ENCODE measurements around the gene HES4.

Gene HES4

GRCh38 chr1:972726-973458 lies 27.0 kb downstream of the HES4 start:
- CTCF ChIA-PET: no interaction called here
- H3K27me3 Mint-ChIP-seq: peaks cover 70% of the 10 kb centered on the region
- peaks cover 7% of the 10 kb centered on the region for H3K4me1 Mint-ChIP-seq
- no peak overlapping the region for H3K4me3 Mint-ChIP-seq
- DNase-seq: no peak
- no peak overlapping the region for H3K27ac Mint-ChIP-seq
- H3K36me3 Mint-ChIP-seq: no peaks in the 10 kb centered on the region
- H3K9me3 Mint-ChIP-seq: peaks cover 7% of the 10 kb centered on the region

GRCh38 chr1:971751-972506 lies 28.0 kb downstream of the HES4 start:
- Mint-ChIP-seq H3K27me3 (peaks cover 77% of the 10 kb centered on the region), H3K4me3 (no peak overlapping the region), H3K4me1 (peaks cover 12% of the 10 kb centered on the region), H3K27ac (no peak overlapping the region), H3K36me3 (no peaks in the 10 kb centered on the region), H3K9me3 (peaks cover 7% of the 10 kb centered on the region)
- DNase-seq: no peak
- CTCF ChIA-PET: interaction anchor here (1.0 kb wide), 1 partner anchor 13 kb away, joined by 3 read pairs; no protein-coding TSS in a partner anchor

- no peak for DNase-seq
- Mint-ChIP-seq H3K4me3 (no peak overlapping the region), H3K27me3 (peaks cover 78% of the 10 kb centered on the region), H3K36me3 (no peaks in the 10 kb centered on the region), H3K4me1 (peaks cover 14% of the 10 kb centered on the region), H3K27ac (no peak overlapping the region), H3K9me3 (peaks cover 7% of the 10 kb centered on the region)
- CTCF ChIA-PET: interaction anchor here (0.9 to 1.0 kb wide), 2 partner anchors 12 to 13 kb away, joined by 3 to 5 read pairs; no protein-coding TSS in a partner anchor
Observed at GRCh38 chr1:970973-971730, 28.7 kb downstream of the HES4 start.

GRCh38 chr1:970242-970972 lies 29.5 kb downstream of the HES4 start:
- CTCF ChIA-PET: interaction anchor here (0.9 kb wide), 1 partner anchor 13 kb away, joined by 5 read pairs; no protein-coding TSS in a partner anchor
- peaks cover 7% of the 10 kb centered on the region for H3K9me3 Mint-ChIP-seq
- DNase-seq: no peak
- peaks cover 70% of the 10 kb centered on the region for H3K27me3 Mint-ChIP-seq
- H3K27ac Mint-ChIP-seq: no peak overlapping the region
- no peaks in the 10 kb centered on the region for H3K36me3 Mint-ChIP-seq
- no peak overlapping the region for H3K4me3 Mint-ChIP-seq
- H3K4me1 Mint-ChIP-seq: peaks cover 12% of the 10 kb centered on the region

- Mint-ChIP-seq H3K9me3 (peaks cover 7% of the 10 kb centered on the region), H3K36me3 (no peaks in the 10 kb centered on the region), H3K27me3 (peaks cover 60% of the 10 kb centered on the region), H3K27ac (no peak overlapping the region), H3K4me3 (no peak overlapping the region), H3K4me1 (peaks cover 13% of the 10 kb centered on the region)
- DNase-seq: no peak
- CTCF ChIA-PET: no interaction called here
Observed at GRCh38 chr1:969260-969855, 30.5 kb downstream of the HES4 start.

- CTCF ChIA-PET: no interaction called here
- peaks cover 47% of the 10 kb centered on the region for H3K27me3 Mint-ChIP-seq
- H3K4me3 Mint-ChIP-seq: no peak overlapping the region
- H3K9me3 Mint-ChIP-seq: peaks cover 7% of the 10 kb centered on the region
- DNase-seq: no peak
- H3K36me3 Mint-ChIP-seq: no peaks in the 10 kb centered on the region
- H3K4me1 Mint-ChIP-seq: peaks cover 13% of the 10 kb centered on the region
- no peak overlapping the region for H3K27ac Mint-ChIP-seq
Observed at GRCh38 chr1:967466-968343, 32.2 kb downstream of the HES4 start.

- Mint-ChIP-seq H3K4me1 (peaks cover 16% of the 10 kb centered on the region), H3K9me3 (peaks cover 7% of the 10 kb centered on the region), H3K4me3 (peak overlapping the region; percentile 79), H3K27me3 (peaks cover 41% of the 10 kb centered on the region), H3K27ac (peak overlapping the region; percentile 80), H3K36me3 (no peaks in the 10 kb centered on the region)
- DNase-seq: peak; percentile 91
- CTCF ChIA-PET: interaction anchor here (1.0 to 1.2 kb wide), 3 partner anchors 16 to 97 kb away, joined by 3 read pairs; no protein-coding TSS in a partner anchor
Observed at GRCh38 chr1:966704-967300, 33.1 kb downstream of the HES4 start.

GRCh38 chr1:966135-966703 lies 33.7 kb downstream of the HES4 start, which contains the start of gene PLEKHN1:
TSS of gene PLEKHN1 (plus strand) at chr1:966482. CDS start at chr1:966532, 50 bp downstream.
- CTCF ChIA-PET: interaction anchor here (1.0 to 1.2 kb wide), 3 partner anchors 17 to 97 kb away, joined by 3 read pairs; no protein-coding TSS in a partner anchor
- peak; percentile 43 for DNase-seq
- H3K9me3 Mint-ChIP-seq: peaks cover 7% of the 10 kb centered on the region
- H3K27me3 Mint-ChIP-seq: peaks cover 35% of the 10 kb centered on the region
- peaks cover 16% of the 10 kb centered on the region for H3K4me1 Mint-ChIP-seq
- H3K4me3 Mint-ChIP-seq: peak within 1 kb of the TSS; percentile 79
- no peaks in the 10 kb centered on the region for H3K36me3 Mint-ChIP-seq
- H3K27ac Mint-ChIP-seq: peak within 1 kb of the TSS; percentile 80

- Mint-ChIP-seq H3K36me3 (no peaks in the 10 kb centered on the region), H3K4me1 (peaks cover 16% of the 10 kb centered on the region), H3K27ac (peak overlapping the region; percentile 28), H3K4me3 (peak overlapping the region; percentile 49), H3K9me3 (peaks cover 7% of the 10 kb centered on the region), H3K27me3 (peaks cover 29% of the 10 kb centered on the region)
- CTCF ChIA-PET: no interaction called here
- DNase-seq: no peak
Observed at GRCh38 chr1:965526-966134, 34.3 kb downstream of the HES4 start.

GRCh38 chr1:964691-965525 lies 35.0 kb downstream of the HES4 start:
- peaks cover 21% of the 10 kb centered on the region for H3K4me1 Mint-ChIP-seq
- peaks cover 7% of the 10 kb centered on the region for H3K9me3 Mint-ChIP-seq
- H3K27ac Mint-ChIP-seq: no peak overlapping the region
- peaks cover 28% of the 10 kb centered on the region for H3K27me3 Mint-ChIP-seq
- H3K4me3 Mint-ChIP-seq: no peak overlapping the region
- H3K36me3 Mint-ChIP-seq: no peaks in the 10 kb centered on the region
- no peak for DNase-seq
- CTCF ChIA-PET: no interaction called here
